Mucosa of descending colon (tissue), 3 donors: ENCODE measurements around the gene MUS81. TPM values are rescaled to one million over a fixed set of nuclear protein-coding genes. Genes with fewer than 3 reads are reported as not detected.

ENCODE experiments used
- ATAC-seq: fragments of 200-7000 bp; cut with Tn5 transposase; one replicate; pipeline ENCODE4 v1.9.1; 2020; ENCODE audit warnings: mild to moderate bottlenecking, moderate library complexity
- DNase-seq, 3 donors: peaks; one replicate each; pipeline ENCODE4 v3.0.0-alpha.2; 2020
- H3K36me3 ChIP-seq: fragments of 200-600 bp; one replicate; pipeline ENCODE4 v1.8.0; 2021; ENCODE audit warnings: low read depth, mild to moderate bottlenecking
- H3K4me1 ChIP-seq: fragments of 200-600 bp; one replicate; pipeline ENCODE4 v1.8.0; 2021; ENCODE audit warnings: low read depth, mild to moderate bottlenecking
- H3K4me3 ChIP-seq: fragments of 200-600 bp; one replicate; pipeline ENCODE4 v1.8.0; 2021; ENCODE audit warnings: mild to moderate bottlenecking
- H3K9me3 ChIP-seq: fragments of 200-600 bp; one replicate; pipeline ENCODE4 v1.8.0; 2021; ENCODE audit warnings: mild to moderate bottlenecking
- CTCF ChIP-seq: fragments of 200-600 bp; IDR thresholded peaks from one replicate; pipeline ENCODE4 v1.8.0; 2022; ENCODE audit warnings: antibody characterized with exemption, mild to moderate bottlenecking
- intact Hi-C, 2 donors: fragments of 100-400 bp; cut with DNase I in 1 of 2; cut with micrococcal nuclease in 1 of 2; formaldehyde crosslinking; loops; one replicate each; pipeline versions ENCODE4 v1.11.0 to v1.11.1; 2022; cut with DNase I, micrococcal nuclease
- total RNA-seq, 3 donors: library from RNA; stranded (reverse); fragmentation: NEBNext Ultra II Directional in 2 of 3; extraction: Animal tissue kit (Norgen Biotek cat#: 25700) in 2 of 3; gene quantifications; one replicate each; pipeline versions ENCODE4 v1.2.1 to v1.2.4, GENCODE V29; 2021 to 2023
- donor health status: DM: no; HTN: no; CAD: no; lungs with moderate emphysema.
- donor health status: DM: no; HTN: no; CAD: no.
- donor health status: DM: no; HTN: yes; CAD: no.

The MUS81 gene
- total RNA-seq, 3 donors from 2014 or later = 48.0 to 81.8 (median 58.7) TPM

GRCh38 chr11:65915821-65916251 is 55.6 kb downstream of the MUS81 start:
- DNase-seq (peak; percentile 43 to 82 (median 67)), ATAC-seq (no peak)
- Histone ChIP-seq H3K36me3 (no peaks in the 10 kb centered on the region), H3K4me3 (no peak overlapping the region), H3K4me1 (peaks cover 43% of the 10 kb centered on the region), H3K9me3 (no peaks in the 10 kb centered on the region)
- no peak for TF ChIP-seq CTCF
- intact Hi-C loops = no loop called here

Other genes with a start within 250 kb of the MUS81 start
- gene MAP3K11, start 246.2 kb upstream of the MUS81 start, total RNA-seq = 100 to 1,000 TPM in 1 of 3 donors, 10 to 100 TPM in 2; 81.6 to 109 (median 95.7) TPM
- gene PCNX3, start 244.7 kb upstream of the MUS81 start, total RNA-seq = 10 to 100 TPM; 42.5 to 53.4 (median 47.5) TPM
- gene SIPA1, start 222.3 kb upstream of the MUS81 start, total RNA-seq = 10 to 100 TPM; 23.2 to 52.5 (median 28.1) TPM
- gene RELA, start 197.5 kb upstream of the MUS81 start, total RNA-seq = 10 to 100 TPM; 69.1 to 89.6 (median 71.0) TPM
- gene KAT5, start 148.2 kb upstream of the MUS81 start, total RNA-seq = 10 to 100 TPM; 70.9 to 92.0 (median 90.5) TPM
- gene RNASEH2C, start 139.6 kb upstream of the MUS81 start, total RNA-seq = 10 to 100 TPM; 25.9 to 61.9 (median 28.8) TPM
- 10 to 100 TPM; 21.2 to 21.8 (median 21.3) TPM for gene AP5B1, start 79.5 kb upstream of the MUS81 start, total RNA-seq
- 10 to 100 TPM; 16.5 to 48.6 (median 34.3) TPM for gene OVOL1, start 73.4 kb upstream of the MUS81 start, total RNA-seq
- 1 to 10 TPM; 1.1 to 9.4 (median 1.4) TPM for gene SNX32, start 26.5 kb upstream of the MUS81 start, total RNA-seq
- 1,000 to 10,000 TPM; 1,004 to 2,046 (median 1,725) TPM for gene CFL1, start 2.3 kb upstream of the MUS81 start, total RNA-seq
- 10 to 100 TPM; 11.7 to 67.0 (median 15.3) TPM for gene EFEMP2, start 12.4 kb downstream of the MUS81 start, total RNA-seq
- gene CTSW, start 19.4 kb downstream of the MUS81 start, total RNA-seq = 1 to 10 TPM; 1.2 to 3.2 (median 2.8) TPM
- gene FIBP, start 28.0 kb downstream of the MUS81 start, total RNA-seq = 10 to 100 TPM; 35.8 to 52.8 (median 47.0) TPM
- 10 to 100 TPM in 1 of 3 donors, 1 to 10 TPM in 2; 4.5 to 22.3 (median 9.2) TPM for gene CCDC85B, start 30.2 kb downstream of the MUS81 start, total RNA-seq
- gene FOSL1, start 40.0 kb downstream of the MUS81 start, total RNA-seq = 1 to 10 TPM; 1.2 to 1.6 (median 1.2) TPM
- 10 to 100 TPM; 24.9 to 42.2 (median 28.8) TPM for gene C11orf68, start 58.6 kb downstream of the MUS81 start, total RNA-seq
- gene DRAP1, start 59.0 kb downstream of the MUS81 start, total RNA-seq = 10 to 100 TPM; 39.9 to 74.8 (median 61.6) TPM
- under 1 TPM in 1 of 3 donors, not detected in 2; 0.19 TPM for gene TSGA10IP, start 85.0 kb downstream of the MUS81 start, total RNA-seq
- 10 to 100 TPM; 40.1 to 60.2 (median 41.8) TPM for gene SART1, start 101.3 kb downstream of the MUS81 start, total RNA-seq
- gene EIF1AD, start 141.7 kb downstream of the MUS81 start, total RNA-seq = 10 to 100 TPM; 25.5 to 35.3 (median 30.3) TPM
- 100 to 1,000 TPM; 130 to 155 (median 131) TPM for gene BANF1, start 142.1 kb downstream of the MUS81 start, total RNA-seq
- not detected for gene CST6, start 151.6 kb downstream of the MUS81 start, total RNA-seq
- gene CATSPER1, start 166.0 kb downstream of the MUS81 start, total RNA-seq = not detected
- not detected for gene GAL3ST3, start 188.7 kb downstream of the MUS81 start, total RNA-seq
- 100 to 1,000 TPM; 116 to 143 (median 135) TPM for gene SF3B2, start 191.9 kb downstream of the MUS81 start, total RNA-seq
- gene PACS1, start 209.8 kb downstream of the MUS81 start, total RNA-seq = 10 to 100 TPM; 14.4 to 44.9 (median 18.9) TPM